HG03097 (cell line): ENCODE data around the gene MROH8.
"Not testable (repeated sequence)": the region's sequence is repeated elsewhere in the genome, so short reads cannot be mapped to it uniquely, and the experiment has no call there.

Experiments
- ATAC-seq: cut with Tn5 transposase; IDR thresholded peaks from one replicate; pipeline ENCODE4 v1.9.1; 2021; ENCODE audit not compliant: unreplicated experiment, low FRiP score

The MROH8 gene

DNA sequence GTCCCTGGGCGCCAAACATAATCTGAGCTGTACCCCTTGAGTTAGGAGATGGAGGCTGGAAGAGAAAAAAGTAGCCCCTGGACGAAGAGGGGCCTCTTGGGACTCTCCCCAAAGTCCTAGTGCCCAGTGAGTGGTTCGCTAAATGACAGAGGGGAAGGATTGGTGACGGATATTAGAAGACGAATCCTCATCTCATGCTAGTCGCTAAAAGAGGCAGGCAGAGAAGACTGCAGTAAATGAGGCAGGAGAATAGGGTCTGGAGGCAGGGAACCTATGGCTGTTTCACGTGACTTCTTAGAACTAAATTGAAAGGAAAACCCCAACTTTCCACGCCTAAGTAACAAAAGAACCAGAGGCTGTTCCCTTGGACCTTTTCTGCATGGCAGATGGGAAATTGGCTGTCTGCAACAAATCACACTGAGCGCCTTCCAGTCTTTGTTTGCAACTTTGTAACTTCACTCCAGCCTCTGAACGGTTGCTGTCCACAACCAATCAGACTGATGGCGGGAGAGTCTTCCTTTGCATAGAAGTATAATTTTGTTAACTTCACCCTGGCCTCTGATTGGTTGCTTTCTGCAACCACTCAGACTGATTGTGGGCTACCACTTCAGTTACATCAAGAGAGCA is 82.8 kb downstream of the MROH8 start:
- ATAC-seq, result no peak

DNA sequence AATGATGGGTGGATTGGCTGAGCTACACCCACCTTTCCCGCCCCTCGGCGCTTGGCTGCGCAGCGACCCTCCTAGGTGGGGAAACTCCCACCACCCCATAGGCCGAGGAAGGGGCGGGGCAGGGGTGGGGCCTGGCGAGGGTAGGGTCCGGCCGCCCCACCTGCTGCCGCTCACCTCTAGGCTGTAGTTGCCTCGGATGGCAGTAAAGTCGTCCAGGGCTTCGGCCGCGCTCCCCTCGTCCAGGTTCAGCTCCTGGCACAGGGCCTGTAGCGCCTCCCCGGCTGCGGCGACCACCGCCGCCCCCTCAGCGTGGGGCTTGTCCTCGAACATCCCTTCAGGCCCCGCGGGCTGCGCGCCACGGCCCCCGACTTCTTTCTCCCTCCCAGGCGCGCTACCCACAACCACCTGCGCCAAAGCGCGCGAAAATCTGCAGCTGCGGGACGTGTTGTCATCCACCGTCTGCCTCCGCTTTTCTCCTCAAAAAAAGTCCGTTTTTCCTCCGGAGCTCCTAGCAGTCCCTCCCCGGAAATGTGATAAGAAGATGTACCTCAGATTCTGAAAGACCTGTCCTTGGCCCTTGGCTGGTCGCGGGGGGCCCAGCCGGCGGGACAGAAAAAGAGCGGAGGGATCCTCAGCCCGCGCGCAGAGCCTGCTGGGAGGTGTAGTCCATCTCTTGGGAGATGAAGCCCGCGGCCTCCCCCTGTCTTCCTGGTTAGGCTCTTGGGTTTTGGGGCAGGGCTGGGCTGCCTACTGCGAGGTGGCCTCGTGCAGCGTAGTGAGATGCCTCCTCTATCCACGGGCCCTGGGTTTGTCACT is 83.5 kb downstream of the MROH8 start, which contains the start of gene RBL1:
RBL1 (minus strand) TSS at position 399 of the 816 bp plus-strand sequence; CDS start at position 330, 69 bp downstream.
- ATAC-seq, result peak; percentile 69

DNA sequence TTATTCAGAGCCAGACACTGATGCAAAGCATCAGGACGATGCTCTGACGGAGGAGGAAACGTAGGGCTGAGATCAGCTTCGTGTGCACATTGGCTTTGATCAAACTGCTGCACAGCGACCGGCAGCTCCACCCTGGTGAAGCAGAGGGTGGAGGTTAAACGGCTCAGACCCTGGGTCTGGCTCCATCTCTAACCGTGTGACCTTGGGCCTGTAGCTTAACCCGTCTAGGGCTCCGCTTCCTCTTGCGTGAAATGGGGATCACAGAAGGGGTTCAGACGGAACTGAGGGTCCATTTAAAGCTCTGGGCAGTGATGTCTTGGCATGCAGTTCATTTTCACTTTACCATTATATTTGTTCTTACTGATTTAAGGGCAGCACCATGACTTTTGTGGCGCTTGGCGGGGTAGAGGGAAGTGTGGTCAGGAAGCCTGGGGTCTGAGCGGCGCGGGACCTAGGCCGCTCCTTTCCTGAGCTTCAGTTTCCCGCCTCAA is 84.2 kb downstream of the MROH8 start:
- peak; percentile 23 for ATAC-seq

DNA sequence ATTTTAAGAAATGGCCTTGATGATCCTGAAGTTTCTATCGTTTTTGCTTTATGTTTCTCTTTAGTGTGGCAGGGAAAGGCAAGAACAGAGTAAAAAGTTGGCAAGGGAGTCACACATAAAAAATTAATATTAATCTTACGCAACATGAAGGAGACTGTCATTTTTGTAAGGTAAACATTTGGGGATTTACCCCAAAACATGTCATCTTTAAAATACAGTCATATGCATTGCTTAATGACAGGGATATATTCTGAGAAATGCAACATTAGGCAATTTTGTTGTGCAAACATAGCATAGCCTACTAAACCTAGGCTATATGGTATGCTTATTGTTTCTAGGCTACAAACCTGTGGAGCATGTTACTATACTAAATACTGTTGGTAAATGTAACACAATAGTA is 88.9 kb downstream of the MROH8 start:
- ATAC-seq, result no peak

GRCh38 chr20:37081717-37082289 is 97.5 kb downstream of the MROH8 start:
- no peak for ATAC-seq

GRCh38 chr20:37077009-37077408 is 102.3 kb downstream of the MROH8 start:
- no peak for ATAC-seq

GRCh38 chr20:37075932-37076685 is 103.2 kb downstream of the MROH8 start:
- ATAC-seq, result no peak

GRCh38 chr20:37072293-37073196 is 106.8 kb downstream of the MROH8 start:
- ATAC-seq, result no peak

GRCh38 chr20:37071481-37071911 is 107.9 kb downstream of the MROH8 start:
- no peak for ATAC-seq

DNA sequence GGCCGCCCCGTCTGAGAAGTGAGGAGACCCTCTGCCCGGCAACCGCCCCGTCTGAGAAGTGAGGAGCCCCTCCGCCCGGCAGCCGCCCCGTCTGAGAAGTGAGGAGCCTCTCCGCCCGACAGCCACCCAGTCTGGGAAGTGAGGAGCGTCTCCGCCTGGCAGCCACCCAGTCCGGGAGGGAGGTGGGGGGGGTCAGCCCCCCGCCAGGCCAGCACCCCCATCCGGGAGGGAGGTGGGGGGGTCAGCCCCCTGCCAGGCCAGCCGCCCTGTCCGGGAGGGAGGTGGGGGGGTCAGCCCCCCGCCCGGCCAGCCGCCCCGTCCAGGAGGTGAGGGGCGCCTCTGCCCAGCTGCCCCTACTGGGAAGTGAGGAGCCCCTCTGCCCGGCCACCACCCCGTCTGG is 109.8 kb downstream of the MROH8 start:
- not testable (repeated sequence) for ATAC-seq

DNA sequence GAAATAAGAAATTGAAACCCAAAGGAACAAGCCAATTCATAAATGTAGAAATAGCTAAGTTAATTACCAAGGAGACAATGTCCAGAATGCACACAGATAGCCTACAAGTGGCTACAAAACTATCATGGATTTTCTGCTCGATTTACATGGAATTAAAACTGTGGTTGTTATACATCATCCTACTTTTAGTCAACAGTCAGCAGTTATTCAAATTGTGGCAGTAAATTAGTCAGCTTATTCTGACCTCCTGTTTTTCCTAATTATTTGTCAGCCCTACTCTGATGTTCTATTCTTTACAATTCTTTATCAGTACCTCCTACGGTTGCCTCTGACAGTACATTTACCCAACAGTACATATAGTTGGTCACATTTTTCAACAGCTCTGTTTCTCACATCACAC is 113.2 kb downstream of the MROH8 start:
- no peak for ATAC-seq

- no peak for ATAC-seq
Observed at GRCh38 chr20:37055276-37055675, 124.1 kb downstream of the MROH8 start.

- no peak for ATAC-seq
Observed at GRCh38 chr20:37053230-37053950, 126.0 kb downstream of the MROH8 start.
